ENCODE measurements around the gene PXN.

PXN gene

GRCh38 chr12:120225852-120226640, 39.5 kb downstream of the PXN start:
- TF ChIP-seq, protein P1, sequence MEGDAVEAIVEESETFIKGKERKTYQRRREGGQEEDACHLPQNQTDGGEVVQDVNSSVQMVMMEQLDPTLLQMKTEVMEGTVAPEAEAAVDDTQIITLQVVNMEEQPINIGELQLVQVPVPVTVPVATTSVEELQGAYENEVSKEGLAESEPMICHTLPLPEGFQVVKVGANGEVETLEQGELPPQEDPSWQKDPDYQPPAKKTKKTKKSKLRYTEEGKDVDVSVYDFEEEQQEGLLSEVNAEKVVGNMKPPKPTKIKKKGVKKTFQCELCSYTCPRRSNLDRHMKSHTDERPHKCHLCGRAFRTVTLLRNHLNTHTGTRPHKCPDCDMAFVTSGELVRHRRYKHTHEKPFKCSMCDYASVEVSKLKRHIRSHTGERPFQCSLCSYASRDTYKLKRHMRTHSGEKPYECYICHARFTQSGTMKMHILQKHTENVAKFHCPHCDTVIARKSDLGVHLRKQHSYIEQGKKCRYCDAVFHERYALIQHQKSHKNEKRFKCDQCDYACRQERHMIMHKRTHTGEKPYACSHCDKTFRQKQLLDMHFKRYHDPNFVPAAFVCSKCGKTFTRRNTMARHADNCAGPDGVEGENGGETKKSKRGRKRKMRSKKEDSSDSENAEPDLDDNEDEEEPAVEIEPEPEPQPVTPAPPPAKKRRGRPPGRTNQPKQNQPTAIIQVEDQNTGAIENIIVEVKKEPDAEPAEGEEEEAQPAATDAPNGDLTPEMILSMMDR (IDR thresholded peaks at IDR 0.05; ENCODE audit: insufficient read depth, low read length, poor library complexity, severe bottlenecking) = peak; percentile 36
- Histone ChIP-seq H3K27me3 (replicated peaks; ENCODE audit: control insufficient read depth, insufficient read depth, low read length) (no peaks in the 10 kb centered on the region), H3K36me3 (ENCODE audit: control insufficient read depth, insufficient read depth, low read length) (peaks cover 3% of the 10 kb centered on the region), H3K4me3 (replicated peaks; ENCODE audit: low read depth, low read length) (peak overlapping the region; percentile 52)
- peak; percentile 73 for DNase-seq (ENCODE audit: extremely low read depth, insufficient read length)

DNA sequence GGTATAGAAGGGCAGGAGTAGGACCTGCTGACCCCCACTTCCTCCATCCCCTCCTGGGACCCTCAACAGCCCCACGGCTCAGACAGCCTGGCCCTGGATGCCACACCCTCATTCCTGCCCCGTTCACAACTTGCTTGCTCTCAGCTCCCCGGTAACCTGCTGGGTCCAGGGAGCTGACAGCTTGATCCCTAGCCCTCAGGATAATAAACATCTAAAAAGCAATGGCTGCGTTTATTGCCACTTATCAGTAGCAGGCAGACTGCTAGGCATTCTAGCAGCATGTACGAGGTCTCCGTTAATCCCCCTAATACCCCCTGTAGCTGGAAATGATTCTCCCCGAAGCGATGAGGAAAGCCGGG, 40.4 kb downstream of the PXN start:
- no peaks in the 10 kb centered on the region for H3K27me3 ChIP-seq (replicated peaks; ENCODE audit: control insufficient read depth, insufficient read depth, low read length)

GRCh38 chr12:120224304-120225199, 41.0 kb downstream of the PXN start:
- Histone ChIP-seq H3K36me3 (ENCODE audit: control insufficient read depth, insufficient read depth, low read length) (peaks cover 3% of the 10 kb centered on the region), H3K27me3 (replicated peaks; ENCODE audit: control insufficient read depth, insufficient read depth, low read length) (no peaks in the 10 kb centered on the region)

More for the DNA sequence above, 40.4 kb downstream of the PXN start:
- Histone ChIP-seq H3K4me3 (replicated peaks; ENCODE audit: low read depth, low read length) (peak overlapping the region; percentile 52), H3K36me3 (ENCODE audit: control insufficient read depth, insufficient read depth, low read length) (peaks cover 3% of the 10 kb centered on the region)
- TF ChIP-seq, protein P1 (IDR thresholded peaks at IDR 0.05; ENCODE audit: insufficient read depth, low read length, poor library complexity, severe bottlenecking) = no peak
- no peak for DNase-seq (ENCODE audit: extremely low read depth, insufficient read length)

GRCh38 chr12:120223458-120224303, 41.8 kb downstream of the PXN start:
- Histone ChIP-seq H3K36me3 (ENCODE audit: control insufficient read depth, insufficient read depth, low read length) (peaks cover 5% of the 10 kb centered on the region), H3K27me3 (replicated peaks; ENCODE audit: control insufficient read depth, insufficient read depth, low read length) (no peaks in the 10 kb centered on the region), H3K4me3 (replicated peaks; ENCODE audit: low read depth, low read length) (no peak overlapping the region; the same call in 1 of the 2 replicates)
- TF ChIP-seq, protein P1 (IDR thresholded peaks at IDR 0.05; ENCODE audit: insufficient read depth, low read length, poor library complexity, severe bottlenecking) = no peak
- DNase-seq (ENCODE audit: extremely low read depth, insufficient read length) = no peak

More at GRCh38 chr12:120224304-120225199, 41.0 kb downstream of the PXN start:
- DNase-seq (ENCODE audit: extremely low read depth, insufficient read length) = peak; percentile 62
- TF ChIP-seq, protein P1 (IDR thresholded peaks at IDR 0.05; ENCODE audit: insufficient read depth, low read length, poor library complexity, severe bottlenecking) = no peak
- H3K4me3 ChIP-seq (replicated peaks; ENCODE audit: low read depth, low read length) = peak overlapping the region; percentile 52

GRCh38 chr12:120222288-120222832, 43.2 kb downstream of the PXN start:
- H3K36me3 ChIP-seq (ENCODE audit: control insufficient read depth, insufficient read depth, low read length) = peaks cover 5% of the 10 kb centered on the region
- H3K4me3 ChIP-seq (replicated peaks; ENCODE audit: low read depth, low read length) = no peak overlapping the region
- DNase-seq (ENCODE audit: extremely low read depth, insufficient read length) = no peak
- no peaks in the 10 kb centered on the region for H3K27me3 ChIP-seq (replicated peaks; ENCODE audit: control insufficient read depth, insufficient read depth, low read length)
- TF ChIP-seq, protein P1 (IDR thresholded peaks at IDR 0.05; ENCODE audit: insufficient read depth, low read length, poor library complexity, severe bottlenecking) = no peak
